Measurements from ENCODE around the gene C2CD3.
"Not testable (repeated sequence)": the region's sequence is repeated elsewhere in the genome, so short reads cannot be mapped to it uniquely, and the experiment has no call there.

C2CD3 gene

GRCh38 chr11:74132833-74133232 lies 38.0 kb downstream of the C2CD3 start:
- no peaks in the 10 kb centered on the region for H3K27me3 ChIP-seq (ENCODE audit: insufficient read depth, low read depth)
- no peak overlapping the region for H3K27ac ChIP-seq
- no peak for TF ChIP-seq CTCF (conservative IDR thresholded peaks at IDR 0.05; ENCODE audit: low read depth, low read length)
- H3K4me2 ChIP-seq: no peak overlapping the region
- H3K9ac ChIP-seq: no peak overlapping the region
- H2AFZ ChIP-seq (ENCODE audit: low read depth): no peak overlapping the region
- no peaks in the 10 kb centered on the region for H3K36me3 ChIP-seq (ENCODE audit: insufficient read depth)
- no peak overlapping the region for H3K4me3 ChIP-seq (IDR thresholded peaks at IDR 0.05; ENCODE audit: insufficient read depth, low read depth, low read length)
- H3K79me2 ChIP-seq (ENCODE audit: insufficient read depth, low read depth): no peaks in the 10 kb centered on the region
- no peaks in the 10 kb centered on the region for H3K4me1 ChIP-seq (ENCODE audit: low read depth, poor library complexity, severe bottlenecking)
- H4K20me1 ChIP-seq (ENCODE audit: insufficient read depth): no peaks in the 10 kb centered on the region

GRCh38 chr11:74129121-74129520 lies 41.7 kb downstream of the C2CD3 start:
- not testable (repeated sequence) for H3K27me3 ChIP-seq (ENCODE audit: insufficient read depth, low read depth); H3K9ac ChIP-seq; H3K4me2 ChIP-seq; H3K79me2 ChIP-seq (ENCODE audit: insufficient read depth, low read depth); H2AFZ ChIP-seq (ENCODE audit: low read depth); H3K4me1 ChIP-seq (ENCODE audit: low read depth, poor library complexity, severe bottlenecking); H3K27ac ChIP-seq; H4K20me1 ChIP-seq (ENCODE audit: insufficient read depth); H3K4me3 ChIP-seq (IDR thresholded peaks at IDR 0.05; ENCODE audit: insufficient read depth, low read depth, low read length); H3K36me3 ChIP-seq (ENCODE audit: insufficient read depth)

GRCh38 chr11:74123008-74123448 lies 47.8 kb downstream of the C2CD3 start:
- Histone ChIP-seq H3K36me3 (ENCODE audit: insufficient read depth) (no peaks in the 10 kb centered on the region), H3K79me2 (ENCODE audit: insufficient read depth, low read depth) (no peaks in the 10 kb centered on the region), H3K4me3 (IDR thresholded peaks at IDR 0.05; ENCODE audit: insufficient read depth, low read depth, low read length) (no peak overlapping the region), H2AFZ (ENCODE audit: low read depth) (no peak overlapping the region), H3K27ac (no peak overlapping the region), H3K9ac (no peak overlapping the region), H4K20me1 (ENCODE audit: insufficient read depth) (no peaks in the 10 kb centered on the region), H3K27me3 (ENCODE audit: insufficient read depth, low read depth) (no peaks in the 10 kb centered on the region), H3K4me1 (ENCODE audit: low read depth, poor library complexity, severe bottlenecking) (no peaks in the 10 kb centered on the region), H3K4me2 (no peak overlapping the region)
- no peak for TF ChIP-seq CTCF (conservative IDR thresholded peaks at IDR 0.05; ENCODE audit: low read depth, low read length)

GRCh38 chr11:74121804-74122203 lies 49.0 kb downstream of the C2CD3 start:
- H3K27me3 ChIP-seq (ENCODE audit: insufficient read depth, low read depth): no peaks in the 10 kb centered on the region
- H3K79me2 ChIP-seq (ENCODE audit: insufficient read depth, low read depth): no peaks in the 10 kb centered on the region
- H3K4me3 ChIP-seq (IDR thresholded peaks at IDR 0.05; ENCODE audit: insufficient read depth, low read depth, low read length): no peak overlapping the region
- no peak overlapping the region for H2AFZ ChIP-seq (ENCODE audit: low read depth)
- H3K4me1 ChIP-seq (ENCODE audit: low read depth, poor library complexity, severe bottlenecking): no peaks in the 10 kb centered on the region
- no peak for TF ChIP-seq CTCF (conservative IDR thresholded peaks at IDR 0.05; ENCODE audit: low read depth, low read length)
- no peak overlapping the region for H3K9ac ChIP-seq
- H3K36me3 ChIP-seq (ENCODE audit: insufficient read depth): no peaks in the 10 kb centered on the region
- H3K4me2 ChIP-seq: no peak overlapping the region
- no peaks in the 10 kb centered on the region for H4K20me1 ChIP-seq (ENCODE audit: insufficient read depth)
- no peak overlapping the region for H3K27ac ChIP-seq

- not testable (repeated sequence) for H3K79me2 ChIP-seq (ENCODE audit: insufficient read depth, low read depth); H2AFZ ChIP-seq (ENCODE audit: low read depth); H3K4me2 ChIP-seq; H4K20me1 ChIP-seq (ENCODE audit: insufficient read depth); H3K4me1 ChIP-seq (ENCODE audit: low read depth, poor library complexity, severe bottlenecking); H3K4me3 ChIP-seq (IDR thresholded peaks at IDR 0.05; ENCODE audit: insufficient read depth, low read depth, low read length); H3K27me3 ChIP-seq (ENCODE audit: insufficient read depth, low read depth); H3K36me3 ChIP-seq (ENCODE audit: insufficient read depth); H3K27ac ChIP-seq; H3K9ac ChIP-seq
Observed at GRCh38 chr11:74120260-74121035, 50.4 kb downstream of the C2CD3 start.

Data from KMS-11 (cell line).